ENCODE results near the gene CRK.

The CRK gene

GRCh38 chr17:1485423-1486376 lies 29.7 kb upstream of the CRK start:
- peaks cover 3% of the 10 kb centered on the region; the same call in 1 of the 2 replicates for H4K20me1 ChIP-seq (ENCODE audit: insufficient read depth, low read length)
- TF ChIP-seq, protein P1, sequence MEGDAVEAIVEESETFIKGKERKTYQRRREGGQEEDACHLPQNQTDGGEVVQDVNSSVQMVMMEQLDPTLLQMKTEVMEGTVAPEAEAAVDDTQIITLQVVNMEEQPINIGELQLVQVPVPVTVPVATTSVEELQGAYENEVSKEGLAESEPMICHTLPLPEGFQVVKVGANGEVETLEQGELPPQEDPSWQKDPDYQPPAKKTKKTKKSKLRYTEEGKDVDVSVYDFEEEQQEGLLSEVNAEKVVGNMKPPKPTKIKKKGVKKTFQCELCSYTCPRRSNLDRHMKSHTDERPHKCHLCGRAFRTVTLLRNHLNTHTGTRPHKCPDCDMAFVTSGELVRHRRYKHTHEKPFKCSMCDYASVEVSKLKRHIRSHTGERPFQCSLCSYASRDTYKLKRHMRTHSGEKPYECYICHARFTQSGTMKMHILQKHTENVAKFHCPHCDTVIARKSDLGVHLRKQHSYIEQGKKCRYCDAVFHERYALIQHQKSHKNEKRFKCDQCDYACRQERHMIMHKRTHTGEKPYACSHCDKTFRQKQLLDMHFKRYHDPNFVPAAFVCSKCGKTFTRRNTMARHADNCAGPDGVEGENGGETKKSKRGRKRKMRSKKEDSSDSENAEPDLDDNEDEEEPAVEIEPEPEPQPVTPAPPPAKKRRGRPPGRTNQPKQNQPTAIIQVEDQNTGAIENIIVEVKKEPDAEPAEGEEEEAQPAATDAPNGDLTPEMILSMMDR (IDR thresholded peaks at IDR 0.05; ENCODE audit: low read depth, low read length), result no peak
- TF ChIP-seq EZH2phosphoT487 (IDR thresholded peaks at IDR 0.05; ENCODE audit: low read depth), result no peak
- H3K79me2 ChIP-seq (ENCODE audit: low read length), result 0 out of 2 replicates have a peak, but pooled peaks cover 3% of the 10 kb centered on the region
- peaks cover 16% of the 10 kb centered on the region for H3K4me1 ChIP-seq (ENCODE audit: low read length)
- no peaks in the 10 kb centered on the region for H3K9me3 ChIP-seq (ENCODE audit: insufficient read depth, low read length)
- no peaks in the 10 kb centered on the region for H3K27me3 ChIP-seq (ENCODE audit: low read depth, low read length)
- H3K36me3 ChIP-seq (replicated peaks; ENCODE audit: low read depth, low read length), result peaks cover 2% of the 10 kb centered on the region
- H2AFZ ChIP-seq (ENCODE audit: low read depth, low read length), result peak overlapping the region; percentile 46; the same call in 1 of the 2 replicates
- peak overlapping the region; percentile 97 for H3K27ac ChIP-seq (ENCODE audit: low read length)
- H3K4me2 ChIP-seq (ENCODE audit: low read length), result peak overlapping the region; percentile 91
- H3K9ac ChIP-seq (ENCODE audit: low read length), result peak overlapping the region; percentile 92
- H3K4me3 ChIP-seq (ENCODE audit: low read length), result peak overlapping the region; percentile 92

DNA sequence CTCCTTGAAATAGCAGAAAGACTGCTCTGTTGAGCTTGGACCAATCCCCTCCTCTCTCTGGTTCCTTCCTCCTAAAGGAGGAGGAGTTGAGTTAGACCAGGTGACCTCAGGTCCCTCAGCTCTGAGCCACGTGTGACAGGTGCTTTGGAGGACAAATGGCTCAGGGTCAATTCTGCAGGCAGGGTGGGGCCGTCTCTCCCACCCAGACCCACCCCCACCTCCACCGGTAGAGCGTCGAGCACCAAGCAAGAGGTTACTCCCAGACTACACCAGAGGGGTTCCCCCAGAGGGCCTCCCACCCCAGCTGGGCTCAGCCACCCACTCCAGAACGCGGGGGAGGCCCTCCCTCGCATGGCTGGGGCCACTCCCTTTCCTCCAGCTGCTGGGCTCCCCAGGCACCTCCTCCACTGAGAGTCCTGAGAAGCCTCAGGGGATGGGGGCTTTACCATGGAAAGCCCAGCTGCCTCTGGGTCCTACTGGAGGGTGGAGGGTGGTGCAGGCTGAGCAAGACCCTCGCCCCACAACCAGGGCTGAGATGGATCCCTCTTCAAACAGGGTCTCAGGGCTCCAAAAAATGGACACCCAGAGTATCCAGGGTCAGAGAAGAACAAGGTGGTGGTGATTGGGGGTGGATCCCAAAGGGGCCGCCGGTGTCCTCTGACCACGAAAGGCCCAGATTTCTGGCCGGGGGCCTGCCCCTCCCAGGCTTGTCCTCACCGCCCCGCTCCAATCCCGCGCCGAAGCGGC lies 28.8 kb upstream of the CRK start:
- H3K36me3 ChIP-seq (replicated peaks; ENCODE audit: low read depth, low read length), result peaks cover 2% of the 10 kb centered on the region
- peaks cover 16% of the 10 kb centered on the region for H3K4me1 ChIP-seq (ENCODE audit: low read length)
- H3K27me3 ChIP-seq (ENCODE audit: low read depth, low read length), result no peaks in the 10 kb centered on the region
- H3K9ac ChIP-seq (ENCODE audit: low read length), result peak overlapping the region; percentile 89
- 0 out of 2 replicates have a peak, but pooled peaks cover 3% of the 10 kb centered on the region for H3K79me2 ChIP-seq (ENCODE audit: low read length)
- H3K9me3 ChIP-seq (ENCODE audit: insufficient read depth, low read length), result no peaks in the 10 kb centered on the region
- H4K20me1 ChIP-seq (ENCODE audit: insufficient read depth, low read length), result peaks cover 3% of the 10 kb centered on the region; the same call in 1 of the 2 replicates
- H3K27ac ChIP-seq (ENCODE audit: low read length), result peak overlapping the region; percentile 64
- TF ChIP-seq, protein P1 (IDR thresholded peaks at IDR 0.05; ENCODE audit: low read depth, low read length), result no peak
- TF ChIP-seq EZH2phosphoT487 (IDR thresholded peaks at IDR 0.05; ENCODE audit: low read depth), result no peak
- H3K4me2 ChIP-seq (ENCODE audit: low read length), result peak overlapping the region; percentile 85
- no peak overlapping the region for H2AFZ ChIP-seq (ENCODE audit: low read depth, low read length)
- peak overlapping the region; percentile 92 for H3K4me3 ChIP-seq (ENCODE audit: low read length)

- Histone ChIP-seq H4K20me1 (ENCODE audit: insufficient read depth, low read length) (peaks cover 3% of the 10 kb centered on the region; the same call in 1 of the 2 replicates), H3K4me3 (ENCODE audit: low read length) (peak overlapping the region; percentile 92; the same call in 1 of the 2 replicates), H3K36me3 (replicated peaks; ENCODE audit: low read depth, low read length) (peaks cover 2% of the 10 kb centered on the region), H2AFZ (ENCODE audit: low read depth, low read length) (no peak overlapping the region), H3K9me3 (ENCODE audit: insufficient read depth, low read length) (no peaks in the 10 kb centered on the region), H3K4me1 (ENCODE audit: low read length) (peaks cover 16% of the 10 kb centered on the region), H3K27ac (ENCODE audit: low read length) (peak overlapping the region; percentile 32; the same call in 1 of the 2 replicates), H3K4me2 (ENCODE audit: low read length) (peak overlapping the region; percentile 85), H3K9ac (ENCODE audit: low read length) (no peak overlapping the region), H3K27me3 (ENCODE audit: low read depth, low read length) (no peaks in the 10 kb centered on the region), H3K79me2 (ENCODE audit: low read length) (0 out of 2 replicates have a peak, but pooled peaks cover 3% of the 10 kb centered on the region)
- TF ChIP-seq, protein P1 (IDR thresholded peaks at IDR 0.05; ENCODE audit: low read depth, low read length), result no peak
- no peak for TF ChIP-seq EZH2phosphoT487 (IDR thresholded peaks at IDR 0.05; ENCODE audit: low read depth)
Observed at GRCh38 chr17:1484060-1484535, 28.1 kb upstream of the CRK start.

Measured in OCI-LY3 (cell line).